GM19099 (cell line): ENCODE results near the gene STARD5.

Source experiments
- POLR2A ChIP-seq: IDR thresholded peaks from 3 replicates; pipeline ENCODE4 v1.6.1; 2011; ENCODE audit warnings: low read depth; ENCODE audit not compliant: insufficient read length; ENCODE audit errors: extremely low read depth

STARD5 gene

DNA sequence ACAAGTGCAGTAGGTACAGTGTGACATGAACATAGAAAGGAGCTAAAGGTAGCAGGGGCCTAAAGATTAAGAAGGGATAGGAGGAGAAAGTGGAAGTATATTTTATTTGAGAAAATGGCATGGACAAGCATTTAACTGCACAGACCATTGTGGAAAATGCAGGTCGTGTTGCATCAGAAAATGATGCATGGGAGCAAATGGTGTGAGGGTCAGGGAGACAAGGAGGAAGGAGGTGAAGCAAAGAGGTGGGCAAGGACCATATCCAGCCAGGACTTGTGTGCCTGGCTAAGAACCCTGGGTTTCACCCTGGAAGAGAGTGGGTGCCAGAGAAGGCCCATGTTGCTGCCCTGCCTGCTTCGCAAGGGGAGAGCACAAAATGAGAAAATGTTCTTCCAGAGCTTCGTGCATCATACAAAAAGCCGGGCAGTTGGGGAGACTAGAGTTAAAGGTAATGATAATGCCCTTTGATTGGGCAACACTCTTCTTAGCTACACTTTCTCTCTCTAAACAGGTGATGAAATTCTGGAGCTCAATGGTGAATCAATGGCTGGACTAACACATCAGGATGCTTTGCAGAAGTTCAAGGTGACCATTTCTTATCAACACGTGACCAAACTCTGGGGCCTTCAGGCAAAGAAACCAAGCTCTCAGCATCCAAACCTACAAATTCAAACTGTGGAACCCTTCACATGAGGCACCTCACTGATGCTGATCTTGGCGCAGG, 45.5 kb downstream of the STARD5 start:
- TF ChIP-seq POLR2A: no peak

DNA sequence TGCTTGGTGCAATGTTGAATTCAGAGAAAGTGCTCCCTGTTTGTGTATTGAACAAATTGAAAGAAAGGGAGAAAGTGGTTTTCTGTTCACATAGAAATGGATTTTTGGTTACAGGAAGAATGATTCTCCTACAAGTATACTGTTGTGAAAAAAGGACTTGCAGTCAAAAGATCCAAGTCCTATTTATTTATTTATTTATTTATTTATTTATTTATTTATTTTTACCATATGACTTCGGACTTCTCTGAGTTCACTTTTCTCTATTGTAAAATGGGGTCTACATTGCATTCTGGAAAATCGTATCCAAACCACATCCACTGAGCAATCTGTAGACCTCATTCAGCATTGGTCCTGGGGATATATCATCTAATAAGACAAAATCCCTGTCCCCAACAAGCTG, 46.1 kb downstream of the STARD5 start:
- no peak for TF ChIP-seq POLR2A

DNA sequence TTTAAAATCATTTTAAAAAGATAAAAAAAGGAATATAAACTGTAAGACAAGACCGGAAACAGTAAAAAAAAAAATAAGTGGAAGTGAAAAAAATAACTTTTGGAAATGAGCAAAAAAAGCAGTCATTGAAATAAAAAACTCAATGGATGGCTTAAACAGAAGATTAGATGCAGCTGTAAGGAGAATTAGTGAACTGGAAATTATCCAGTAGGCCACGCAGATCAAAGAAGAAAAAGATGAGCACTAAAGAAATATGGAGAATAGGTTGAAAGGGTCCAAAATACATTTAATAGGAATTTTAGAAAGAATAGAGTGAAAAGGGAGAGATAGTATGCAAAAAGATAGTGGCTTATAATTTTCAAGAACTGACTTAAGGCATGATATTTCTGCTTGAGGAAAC, 47.0 kb downstream of the STARD5 start:
- TF ChIP-seq POLR2A: no peak

DNA sequence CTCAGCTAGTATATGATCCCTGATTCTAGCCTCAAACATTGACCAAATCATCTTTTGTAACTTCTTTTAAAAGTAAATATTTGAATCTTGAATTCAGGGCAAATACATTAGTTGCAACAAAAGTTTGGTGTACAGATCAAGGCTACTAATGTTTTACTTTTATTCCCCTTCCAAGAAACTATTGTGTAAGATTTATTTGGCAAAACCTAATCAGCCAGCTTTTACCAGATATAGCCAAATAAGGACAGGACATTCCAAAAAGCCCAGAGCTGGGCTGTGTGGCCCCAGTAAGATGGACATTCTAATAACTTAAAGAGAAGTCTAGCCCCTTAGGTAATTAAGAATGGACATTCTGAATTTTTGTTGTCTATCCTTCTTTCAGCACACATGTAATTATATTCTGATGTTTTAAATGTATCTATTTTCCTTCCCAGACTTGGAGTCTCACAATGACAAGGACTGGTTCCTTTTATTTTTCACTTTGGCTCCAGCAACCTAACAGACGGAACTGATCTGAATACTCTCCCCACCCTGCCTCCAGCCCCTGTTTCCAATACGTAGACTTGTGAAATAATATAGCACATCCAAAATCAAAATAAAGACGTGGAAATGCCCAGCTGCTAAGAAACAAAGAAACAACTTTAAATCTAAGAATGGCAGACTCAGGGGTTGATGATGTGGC, 48.1 kb downstream of the STARD5 start:
- TF ChIP-seq POLR2A: no peak

DNA sequence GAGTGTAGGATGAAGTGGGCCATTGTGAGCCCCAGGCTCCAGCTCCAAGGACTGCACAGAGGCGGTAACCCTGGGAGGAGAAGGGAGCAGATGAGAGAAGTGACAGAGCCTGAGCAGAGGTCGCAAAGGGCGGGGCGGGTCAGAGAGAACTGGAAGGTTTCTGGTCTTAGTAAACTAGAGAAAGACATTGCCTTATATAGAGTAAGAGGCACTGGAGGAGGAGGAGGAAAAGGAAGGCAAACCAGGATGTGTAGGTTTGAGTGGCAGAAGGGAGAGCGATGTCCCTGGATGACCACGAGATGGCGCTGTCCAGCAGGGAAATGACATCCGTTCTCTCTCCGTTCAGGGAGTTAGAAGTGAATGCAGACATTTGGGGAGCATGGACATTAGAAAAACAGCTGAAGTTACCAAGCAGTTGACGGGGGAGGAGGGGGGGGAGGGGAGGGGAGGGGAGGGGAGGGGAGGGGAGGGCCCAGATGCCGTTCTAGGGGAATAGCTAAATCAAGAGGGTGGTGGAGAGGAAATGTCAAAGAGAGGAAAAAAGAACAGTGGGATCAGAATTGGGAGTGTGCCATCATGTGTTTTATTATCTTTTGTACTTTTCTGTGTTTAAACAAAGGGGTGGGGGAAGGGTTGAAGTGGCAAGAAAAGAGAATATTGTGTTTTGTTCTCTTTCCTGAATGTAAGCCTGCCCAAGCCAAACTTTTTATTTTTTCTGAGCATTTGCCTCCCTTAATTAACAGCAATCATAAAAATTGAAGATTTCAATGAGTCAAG, 48.8 kb downstream of the STARD5 start:
- TF ChIP-seq POLR2A: no peak

DNA sequence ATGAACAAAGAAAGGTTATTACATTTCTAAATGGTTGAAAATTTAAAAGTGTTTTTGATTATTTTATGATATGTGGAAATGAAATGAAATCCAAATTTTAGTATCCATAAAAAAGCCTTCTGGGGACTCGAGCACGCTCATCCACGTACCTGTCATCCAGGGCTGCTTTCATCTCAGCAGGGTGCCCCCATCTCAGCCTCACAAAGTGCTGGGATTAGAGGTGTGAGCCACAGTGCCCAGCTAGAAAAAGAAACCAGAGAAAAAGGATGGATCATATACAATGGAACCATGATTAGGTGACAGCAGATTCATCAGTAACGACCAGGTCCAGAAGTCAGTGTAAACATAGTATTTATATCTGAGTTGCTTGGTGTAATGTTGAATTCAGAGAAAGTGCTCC, 49.7 kb downstream of the STARD5 start:
- no peak for TF ChIP-seq POLR2A

DNA sequence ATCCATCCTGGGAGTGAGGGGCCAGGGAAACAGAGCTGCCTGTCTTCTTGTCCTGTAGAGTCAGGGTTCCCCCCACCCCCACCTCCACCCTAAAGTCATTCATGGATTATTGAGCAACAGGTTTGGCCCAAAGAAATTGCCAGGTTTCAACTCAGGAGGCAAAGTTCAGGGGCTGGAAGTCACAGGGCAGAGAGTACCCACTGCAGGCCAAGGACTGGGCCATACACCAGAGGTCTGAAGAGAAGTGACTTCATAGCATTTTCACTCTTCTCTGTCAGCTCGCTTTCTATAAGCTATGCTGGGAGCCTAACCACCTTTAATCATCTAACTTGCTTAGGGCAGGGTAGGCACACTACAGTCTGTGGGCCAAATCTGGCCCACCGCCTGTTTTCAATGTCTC, 50.1 kb downstream of the STARD5 start:
- no peak for TF ChIP-seq POLR2A

DNA sequence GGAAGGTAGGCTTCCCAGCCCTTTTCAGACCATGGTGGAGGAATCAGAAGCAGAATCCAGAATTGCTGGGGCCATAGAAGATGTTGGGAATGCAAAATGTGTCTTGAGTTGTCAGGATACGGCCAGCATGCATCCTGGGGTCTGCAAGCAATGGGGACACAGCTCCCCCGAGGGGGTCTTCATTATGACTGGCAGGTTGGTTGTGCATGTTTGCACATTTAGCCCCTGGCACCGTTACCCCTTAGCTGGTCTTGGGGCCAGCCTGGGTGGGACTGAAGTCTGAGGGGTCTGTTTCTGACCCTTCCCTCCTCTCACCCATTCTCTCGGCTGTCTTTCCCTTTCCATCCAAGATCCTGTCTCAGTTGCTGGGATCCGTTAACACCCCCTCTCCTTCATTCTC, 50.7 kb downstream of the STARD5 start:
- TF ChIP-seq POLR2A: no peak

DNA sequence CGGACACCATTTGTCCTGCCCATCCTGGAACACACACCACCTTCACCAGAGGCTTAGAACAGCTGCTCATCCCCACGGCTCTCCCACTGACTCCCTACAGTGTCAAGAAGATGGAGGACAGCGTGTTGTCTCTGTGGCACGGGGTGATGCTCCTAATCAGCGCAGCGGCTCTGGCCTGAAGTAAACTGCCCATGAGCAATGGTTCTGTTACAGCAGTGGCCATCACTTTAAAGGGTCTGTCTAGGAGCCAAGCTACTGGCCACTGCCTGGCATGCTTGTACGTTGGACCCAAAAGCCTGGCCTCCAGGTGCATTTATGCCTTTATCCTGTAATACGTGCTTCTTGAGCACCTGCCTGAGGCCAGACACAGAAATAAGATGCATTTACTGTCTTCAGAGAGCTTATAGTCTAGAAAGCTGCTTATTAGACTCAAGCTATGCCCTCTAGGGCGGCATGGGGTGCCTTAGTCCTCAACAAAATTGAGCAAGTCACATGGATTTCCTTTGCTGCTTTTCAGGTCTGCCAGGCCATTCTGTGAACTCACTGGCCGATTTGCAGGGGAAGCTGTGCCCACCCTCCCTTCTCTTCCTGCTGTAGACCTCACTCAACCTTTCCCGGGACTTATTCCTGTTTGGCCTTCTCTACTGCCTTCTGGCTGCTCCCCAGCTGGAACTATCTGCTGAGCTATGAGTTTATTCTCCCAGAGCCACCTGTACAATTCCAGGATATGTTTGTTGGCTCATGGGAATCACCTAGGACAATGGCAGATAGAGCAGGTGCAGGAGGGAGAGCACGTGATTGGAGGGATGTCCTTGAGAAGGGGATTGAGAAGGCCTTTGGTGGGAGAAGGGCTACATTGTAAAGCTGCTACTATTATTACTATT, 51.9 kb downstream of the STARD5 start:
- TF ChIP-seq POLR2A: no peak

DNA sequence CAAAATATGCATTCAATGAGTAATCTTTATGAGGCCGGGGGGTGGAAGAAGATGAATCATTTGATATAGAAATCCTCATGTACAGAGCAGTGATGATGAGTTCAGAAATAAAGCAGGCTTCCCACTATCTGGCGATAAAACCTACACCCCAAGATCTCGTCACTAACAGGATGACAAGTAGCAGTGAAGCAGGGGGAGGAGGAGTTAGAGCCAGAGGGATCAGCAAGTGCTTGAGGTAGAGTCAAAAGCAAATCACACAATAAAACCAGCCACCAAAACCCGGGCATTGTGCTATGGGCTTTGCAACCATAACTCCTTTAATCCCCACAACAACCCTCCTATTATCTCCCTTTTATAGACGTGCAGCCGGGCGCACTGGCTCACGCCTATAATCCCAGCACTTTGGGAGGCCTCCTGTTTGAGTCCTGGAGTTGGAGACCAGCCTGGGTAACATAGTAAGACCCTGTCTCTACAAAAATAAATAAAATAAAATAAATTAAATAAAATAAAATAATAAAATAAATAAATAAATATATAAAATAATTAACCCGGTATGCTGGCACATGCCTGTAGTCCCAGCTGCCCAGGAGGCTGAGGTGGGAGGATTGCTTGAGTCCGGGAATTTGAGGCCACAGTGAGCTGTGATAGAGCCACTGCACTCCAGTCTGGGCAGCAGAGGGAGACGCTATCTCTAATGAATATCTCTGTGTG, 53.0 kb downstream of the STARD5 start:
- no peak for TF ChIP-seq POLR2A

DNA sequence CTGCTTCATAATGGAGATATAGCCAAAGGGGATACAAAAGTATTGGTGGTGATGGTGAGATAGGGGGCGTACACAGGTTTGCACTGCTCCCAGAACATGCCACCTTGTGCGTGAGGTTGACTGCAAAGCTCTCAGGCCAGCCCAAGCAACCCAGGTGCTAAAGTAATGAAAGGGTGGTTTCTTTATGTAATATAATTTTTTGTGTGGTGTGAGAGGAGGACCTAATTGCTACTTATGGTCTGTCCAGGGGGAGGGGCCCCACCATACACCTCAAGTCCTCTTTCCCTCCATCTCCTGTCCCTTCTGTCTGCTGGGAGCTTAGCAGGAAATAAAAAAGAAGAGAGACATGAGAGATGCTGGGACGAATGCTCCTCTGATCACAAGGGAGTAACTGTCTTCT, 53.8 kb downstream of the STARD5 start:
- no peak for TF ChIP-seq POLR2A

DNA sequence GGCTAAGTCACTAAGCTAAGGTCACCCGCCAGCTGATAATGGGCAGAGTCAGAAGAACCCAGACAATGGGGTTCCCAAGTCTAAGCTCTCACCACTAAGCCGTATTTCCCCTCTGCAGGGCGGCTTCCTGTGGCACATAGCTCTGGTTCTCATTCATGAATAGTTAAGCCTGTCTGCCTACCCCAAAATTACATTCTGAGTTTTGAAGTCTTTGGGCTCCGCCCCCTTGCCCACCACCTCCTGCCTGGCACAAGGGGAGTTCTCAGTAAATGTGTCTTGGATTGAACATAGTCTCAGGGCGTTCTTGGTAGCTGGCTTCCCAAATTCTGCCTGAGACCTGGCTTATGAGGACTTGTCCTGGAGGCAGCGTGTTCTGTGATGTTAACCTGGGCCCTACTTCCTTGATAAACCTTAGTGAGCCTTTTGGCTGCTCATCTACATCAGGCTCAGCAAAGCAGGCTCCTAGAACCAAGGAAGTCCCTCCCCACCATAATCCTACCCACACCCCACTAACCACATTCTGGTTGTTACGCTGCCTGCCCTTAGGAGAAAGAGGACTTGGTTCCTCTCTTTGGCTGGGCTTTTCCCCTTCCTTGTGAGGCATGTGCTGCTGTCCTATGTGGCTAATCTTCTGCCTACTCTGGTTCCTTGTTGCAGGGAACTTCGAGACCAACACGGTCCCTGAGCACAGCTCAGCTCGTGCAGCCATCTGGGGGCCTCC, 54.9 kb downstream of the STARD5 start:
- TF ChIP-seq POLR2A: no peak

DNA sequence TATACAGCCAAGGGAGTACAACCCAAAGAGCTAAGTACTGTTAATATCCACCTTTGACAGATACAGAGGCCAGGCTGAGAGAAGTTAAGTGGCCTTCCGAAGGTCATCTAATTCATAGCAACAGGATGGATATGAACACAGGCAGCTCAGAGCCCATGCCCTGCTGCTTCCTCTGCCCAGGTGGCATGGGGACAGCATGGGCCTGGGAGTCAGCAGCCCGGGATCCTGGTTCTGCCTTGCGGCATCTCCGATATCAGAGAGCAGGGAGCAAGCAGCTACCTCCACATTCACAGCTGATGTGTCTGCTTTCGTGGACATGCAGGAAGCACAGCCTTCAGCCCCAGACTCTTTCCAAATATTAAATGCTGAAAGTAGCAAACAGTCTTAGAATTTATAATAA, 55.6 kb downstream of the STARD5 start:
- TF ChIP-seq POLR2A: no peak
